HUES6 (cell line): ENCODE data around the gene PIK3R1.

Experiments used
- H3K27ac ChIP-seq: 2 replicates; pipeline ENCODE4 v1.7.0; 2013; ENCODE audit warnings: low read depth, mild to moderate bottlenecking, low read length, inconsistent platforms
- H3K27me3 ChIP-seq: 2 replicates; pipeline ENCODE4 v1.6.1; 2013; ENCODE audit warnings: low read length; ENCODE audit not compliant: control insufficient read depth, insufficient read depth
- H3K36me3 ChIP-seq: 2 replicates; pipeline ENCODE4 v1.6.1; 2013; ENCODE audit warnings: low read length; ENCODE audit not compliant: control insufficient read depth, insufficient read depth
- H3K4me1 ChIP-seq: 2 replicates; pipeline ENCODE4 v1.6.1; 2013; ENCODE audit warnings: low read length; ENCODE audit not compliant: control insufficient read depth, insufficient read depth
- H3K4me3 ChIP-seq: 2 replicates; pipeline ENCODE4 v1.5.1; 2013; ENCODE audit warnings: low read depth, low read length
- H3K9ac ChIP-seq: one replicate; pipeline ENCODE4 v1.6.1; 2013; ENCODE audit warnings: mild to moderate bottlenecking, low read length
- H3K9me3 ChIP-seq: 2 replicates; pipeline ENCODE4 v1.6.1; 2013; ENCODE audit warnings: low read depth, low read length; ENCODE audit not compliant: control insufficient read depth, insufficient read depth

Gene PIK3R1

GRCh38 chr5:68215208-68215897 lies at the start of gene PIK3R1:
Gene PIK3R1, plus strand, starts transcription at chr5:68215756. Its CDS starts 10,920 bp downstream, at chr5:68226676.
- Histone ChIP-seq H3K36me3 (no peaks in the 10 kb centered on the region; the same call in 1 of the 2 replicates), H3K9ac (peak within 1 kb of the TSS; percentile 92), H3K4me1 (peaks cover 11% of the 10 kb centered on the region), H3K9me3 (peaks cover 20% of the 10 kb centered on the region), H3K27me3 (peaks cover 51% of the 10 kb centered on the region), H3K4me3 (peak within 1 kb of the TSS; percentile 76), H3K27ac (peak within 1 kb of the TSS; percentile 66; the same call in 1 of the 2 replicates)

- no peak overlapping the region for H3K27ac ChIP-seq
- no peaks in the 10 kb centered on the region for H3K36me3 ChIP-seq
- H3K4me3 ChIP-seq, result no peak overlapping the region
These were observed 48.3 kb upstream of the PIK3R1 start for GRCh38 chr5:68167195-68167651.

GRCh38 chr5:68169903-68170302 lies 45.7 kb upstream of the PIK3R1 start:
- no peak overlapping the region for H3K27ac ChIP-seq
- no peak overlapping the region for H3K9ac ChIP-seq
- H3K4me1 ChIP-seq, result peaks cover 22% of the 10 kb centered on the region

More at GRCh38 chr5:68167195-68167651, 48.3 kb upstream of the PIK3R1 start:
- Histone ChIP-seq H3K9ac (no peak overlapping the region), H3K9me3 (no peaks in the 10 kb centered on the region), H3K4me1 (peaks cover 22% of the 10 kb centered on the region), H3K27me3 (no peaks in the 10 kb centered on the region)

GRCh38 chr5:68170826-68171558 lies 44.6 kb upstream of the PIK3R1 start:
- Histone ChIP-seq H3K4me1 (peaks cover 22% of the 10 kb centered on the region), H3K27ac (no peak overlapping the region), H3K27me3 (no peaks in the 10 kb centered on the region), H3K9ac (no peak overlapping the region), H3K9me3 (no peaks in the 10 kb centered on the region), H3K4me3 (no peak overlapping the region), H3K36me3 (no peaks in the 10 kb centered on the region)

More at GRCh38 chr5:68169903-68170302, 45.7 kb upstream of the PIK3R1 start:
- H3K4me3 ChIP-seq, result no peak overlapping the region
- H3K27me3 ChIP-seq, result no peaks in the 10 kb centered on the region
- H3K9me3 ChIP-seq, result no peaks in the 10 kb centered on the region
- H3K36me3 ChIP-seq, result no peaks in the 10 kb centered on the region

- Histone ChIP-seq H3K9me3 (no peaks in the 10 kb centered on the region), H3K27ac (no peak overlapping the region), H3K36me3 (no peaks in the 10 kb centered on the region), H3K9ac (no peak overlapping the region), H3K4me1 (peaks cover 22% of the 10 kb centered on the region), H3K27me3 (no peaks in the 10 kb centered on the region), H3K4me3 (no peak overlapping the region)
These were observed 43.2 kb upstream of the PIK3R1 start for GRCh38 chr5:68172314-68172713.

- Histone ChIP-seq H3K4me3 (no peak overlapping the region), H3K36me3 (no peaks in the 10 kb centered on the region), H3K9ac (no peak overlapping the region), H3K4me1 (peaks cover 22% of the 10 kb centered on the region), H3K9me3 (no peaks in the 10 kb centered on the region), H3K27ac (no peak overlapping the region), H3K27me3 (no peaks in the 10 kb centered on the region)
These were observed 42.5 kb upstream of the PIK3R1 start for GRCh38 chr5:68173007-68173406.

- H3K4me1 ChIP-seq, result peaks cover 2% of the 10 kb centered on the region; the same call in 1 of the 2 replicates
- H3K27me3 ChIP-seq, result no peaks in the 10 kb centered on the region
- H3K36me3 ChIP-seq, result no peaks in the 10 kb centered on the region
- H3K9me3 ChIP-seq, result no peaks in the 10 kb centered on the region
- H3K4me3 ChIP-seq, result no peak overlapping the region
- no peak overlapping the region for H3K27ac ChIP-seq
- no peak overlapping the region for H3K9ac ChIP-seq
These were observed 39.3 kb upstream of the PIK3R1 start for GRCh38 chr5:68176253-68176652.

GRCh38 chr5:68176802-68177479 lies 38.6 kb upstream of the PIK3R1 start:
- Histone ChIP-seq H3K27me3 (no peaks in the 10 kb centered on the region), H3K9ac (no peak overlapping the region), H3K4me1 (no peaks in the 10 kb centered on the region; the same call in 1 of the 2 replicates), H3K4me3 (no peak overlapping the region), H3K27ac (no peak overlapping the region), H3K9me3 (no peaks in the 10 kb centered on the region), H3K36me3 (no peaks in the 10 kb centered on the region)

- Histone ChIP-seq H3K9me3 (no peaks in the 10 kb centered on the region), H3K4me3 (no peak overlapping the region), H3K27ac (no peak overlapping the region), H3K9ac (no peak overlapping the region), H3K27me3 (no peaks in the 10 kb centered on the region), H3K36me3 (no peaks in the 10 kb centered on the region), H3K4me1 (no peaks in the 10 kb centered on the region)
These were observed 37.9 kb upstream of the PIK3R1 start for GRCh38 chr5:68177676-68178075.

GRCh38 chr5:68178579-68178978 lies 37.0 kb upstream of the PIK3R1 start:
- Histone ChIP-seq H3K9ac (no peak overlapping the region), H3K36me3 (no peaks in the 10 kb centered on the region), H3K27ac (no peak overlapping the region), H3K9me3 (no peaks in the 10 kb centered on the region), H3K4me3 (no peak overlapping the region), H3K27me3 (no peaks in the 10 kb centered on the region), H3K4me1 (no peaks in the 10 kb centered on the region)
